Cerebellar cortex (tissue), 1 donor: Measurements from ENCODE around the gene PRLHR.
A peak's percentile ranks its signal among the peaks of the same experiment; 100 is the strongest.
"Not testable (repeated sequence)": the region's sequence is repeated elsewhere in the genome, so short reads cannot be mapped to it uniquely, and the experiment has no call there.

Source experiments
- DNase-seq: peaks from one replicate; pipeline ENCODE4 v3.0.0-alpha.2; 2015; ENCODE audit warnings: low spot score

Gene PRLHR

DNA sequence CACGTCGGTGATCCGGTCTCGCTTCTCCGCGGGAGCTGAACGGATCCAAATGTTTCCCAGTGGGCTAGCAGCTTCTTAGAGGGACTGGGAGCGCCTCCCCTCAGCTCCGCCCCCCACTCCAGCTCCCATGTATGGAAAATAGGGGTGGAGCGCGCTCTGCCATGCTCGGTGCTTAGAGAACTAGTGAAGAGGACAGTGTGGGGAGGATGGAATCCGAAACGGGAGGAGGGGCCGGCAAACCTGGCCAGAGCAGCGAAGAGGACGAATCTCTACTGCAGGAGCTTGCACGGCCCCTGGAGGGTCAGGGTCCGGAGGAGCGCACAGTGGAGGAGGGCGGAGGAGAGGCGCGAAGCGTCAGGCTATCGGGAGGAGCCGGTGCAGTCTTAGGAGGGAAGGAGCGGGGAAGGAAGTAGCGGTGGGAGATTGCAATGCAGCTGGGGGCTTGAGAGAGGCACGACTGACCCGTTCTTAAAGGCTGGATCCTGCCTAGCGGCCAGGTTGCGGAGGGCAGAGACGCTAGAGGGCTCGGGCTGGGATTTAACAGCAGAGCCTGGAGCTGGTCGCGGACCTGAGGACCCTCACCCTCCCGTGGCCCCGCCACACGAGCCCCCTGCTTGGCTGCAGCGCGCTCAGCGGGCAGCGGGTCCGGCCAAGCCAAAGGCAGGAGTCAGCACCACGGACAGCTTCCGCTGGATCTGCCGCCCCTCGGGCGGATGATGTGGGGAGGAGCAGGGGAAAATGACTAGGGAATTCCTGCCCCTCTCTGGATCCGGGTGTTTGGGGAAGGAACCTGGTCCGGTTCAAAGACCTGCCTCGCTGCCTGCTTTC lies at the start of gene PRLHR:
Gene PRLHR, minus strand, starts transcription at position 51 of the 828 bp plus-strand sequence. CDS start 404 bp downstream, outside the sequence.
- no peak for DNase-seq

DNA sequence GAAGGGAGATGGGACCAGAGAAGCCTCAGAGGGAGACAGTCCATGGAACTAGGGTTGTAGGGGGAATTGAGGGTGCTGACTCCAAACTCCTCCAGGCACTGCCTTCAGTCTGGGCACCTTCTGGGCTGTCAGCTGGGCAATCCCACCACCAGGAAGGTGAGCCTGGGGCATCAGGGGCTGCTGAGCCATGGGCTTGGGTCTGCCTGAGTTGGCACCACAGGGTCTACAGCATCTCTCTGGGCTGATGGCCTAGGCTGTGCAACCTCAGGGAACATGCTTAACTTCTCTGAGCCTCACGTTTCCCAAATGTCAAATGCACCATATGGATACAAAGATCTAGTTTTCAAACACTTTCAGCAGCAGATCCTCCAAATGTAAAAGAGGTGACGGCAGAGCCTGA lies 46.8 kb upstream of the PRLHR start:
- no peak for DNase-seq

DNA sequence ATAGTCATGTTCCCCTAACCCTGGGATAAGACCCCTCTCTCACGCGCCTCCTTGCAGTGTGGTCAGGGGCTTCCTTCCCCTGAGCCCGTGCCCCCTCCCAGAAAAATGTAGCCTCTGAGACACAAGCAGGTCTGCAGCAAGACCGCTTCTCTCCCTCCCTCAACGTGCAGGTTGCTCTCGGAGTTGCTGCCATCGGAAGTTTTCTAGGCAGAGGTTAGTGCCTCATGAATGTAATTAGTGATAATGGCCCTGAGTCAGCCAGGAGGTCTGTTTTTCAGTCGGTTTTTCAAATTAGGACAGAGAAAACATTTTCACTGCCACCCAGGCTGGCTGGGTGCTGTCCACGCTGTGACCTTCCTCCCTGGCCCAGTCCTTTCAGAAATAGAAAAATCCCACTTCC lies 43.2 kb upstream of the PRLHR start:
- DNase-seq = no peak

DNA sequence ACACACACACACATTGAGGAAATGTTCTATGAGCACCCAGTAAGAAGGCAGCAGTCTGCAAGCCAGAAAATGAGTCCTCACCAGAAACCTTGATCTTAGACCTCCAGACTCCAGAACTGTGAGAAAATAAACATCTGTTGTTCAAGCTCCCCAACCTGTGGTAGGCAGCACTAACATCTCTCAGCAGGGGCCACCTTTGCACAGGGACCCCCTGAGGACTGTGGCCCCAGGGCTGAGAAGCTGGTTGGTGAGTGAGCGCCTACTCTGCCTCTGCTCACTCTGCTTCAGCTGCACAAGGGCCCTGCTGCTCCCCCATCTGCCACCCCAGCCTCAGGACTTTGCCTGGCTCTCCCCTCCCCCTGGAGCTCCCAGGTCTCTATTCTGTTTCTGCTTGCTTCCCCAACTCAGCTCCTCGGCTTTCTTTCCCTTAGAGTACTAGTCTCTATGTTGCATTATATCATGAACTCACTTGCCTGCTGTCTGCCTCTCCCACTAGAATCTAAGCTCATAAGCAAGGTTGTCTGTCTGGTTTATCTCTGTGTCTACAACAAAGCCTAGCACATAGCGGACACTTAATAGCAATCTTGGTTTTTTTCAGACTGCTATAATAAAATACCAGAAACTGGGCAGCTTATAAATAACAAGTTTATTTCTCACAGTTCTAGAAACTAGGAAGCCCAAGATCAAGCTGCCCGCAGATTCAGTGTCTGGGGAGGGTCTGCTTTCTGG lies 40.4 kb upstream of the PRLHR start:
- DNase-seq = no peak

DNA sequence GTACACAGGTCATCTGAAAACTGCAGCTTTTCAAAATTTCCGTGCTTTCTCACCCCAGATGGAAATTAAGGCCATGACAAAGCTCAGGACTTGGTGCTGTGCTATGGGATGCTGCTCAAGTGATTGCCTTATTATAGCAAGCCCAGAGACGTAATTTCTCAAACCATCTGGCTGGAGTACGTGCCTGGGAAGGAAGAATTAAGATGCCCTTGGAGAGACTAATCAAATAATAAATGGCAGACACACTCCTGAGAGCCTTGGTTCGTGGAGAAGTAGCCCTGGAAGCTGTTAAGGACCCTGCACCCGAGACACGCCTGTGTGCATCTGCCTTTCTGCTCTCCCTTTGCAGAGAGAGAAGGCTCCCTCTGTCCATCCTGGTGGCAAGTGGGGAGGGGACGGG lies 38.3 kb upstream of the PRLHR start:
- DNase-seq = no peak

DNA sequence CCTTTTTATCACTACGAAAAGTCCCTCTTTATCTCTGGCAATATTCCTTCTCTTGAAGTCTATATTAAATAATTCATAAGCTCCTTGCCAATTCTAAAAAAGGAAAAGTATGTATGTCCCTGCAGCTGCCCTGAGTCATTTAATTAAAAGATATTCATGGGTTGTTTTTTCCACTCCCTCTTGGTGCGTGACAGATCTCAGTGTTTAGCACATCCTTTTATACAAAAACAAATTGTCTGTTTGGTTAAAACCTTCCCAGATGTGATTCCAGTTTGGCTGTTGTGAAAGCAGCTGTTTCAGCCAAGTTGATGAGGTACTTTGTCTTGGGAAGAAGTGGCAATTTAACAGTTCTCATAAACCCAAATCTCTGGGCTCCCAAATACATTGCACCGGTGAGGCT lies 33.8 kb upstream of the PRLHR start:
- no peak for DNase-seq

DNA sequence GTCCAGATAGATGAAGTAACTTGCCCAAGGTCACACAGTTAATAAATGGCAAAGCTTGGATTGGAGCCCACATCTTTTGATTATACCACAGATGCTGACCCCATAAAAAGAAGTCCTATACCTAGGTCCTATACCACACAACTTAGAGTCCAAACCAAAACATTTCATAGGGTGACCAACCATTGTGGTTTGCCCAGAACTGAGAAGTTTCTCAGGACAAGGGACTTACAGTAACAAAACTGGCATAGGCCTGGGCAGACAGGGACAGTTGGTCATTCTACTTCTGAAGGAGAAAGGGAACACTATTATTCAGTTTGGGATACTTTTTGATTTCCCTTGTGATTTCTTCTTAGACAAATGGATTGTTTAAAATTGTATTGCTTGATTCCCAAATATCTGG lies 32.9 kb upstream of the PRLHR start:
- no peak for DNase-seq

DNA sequence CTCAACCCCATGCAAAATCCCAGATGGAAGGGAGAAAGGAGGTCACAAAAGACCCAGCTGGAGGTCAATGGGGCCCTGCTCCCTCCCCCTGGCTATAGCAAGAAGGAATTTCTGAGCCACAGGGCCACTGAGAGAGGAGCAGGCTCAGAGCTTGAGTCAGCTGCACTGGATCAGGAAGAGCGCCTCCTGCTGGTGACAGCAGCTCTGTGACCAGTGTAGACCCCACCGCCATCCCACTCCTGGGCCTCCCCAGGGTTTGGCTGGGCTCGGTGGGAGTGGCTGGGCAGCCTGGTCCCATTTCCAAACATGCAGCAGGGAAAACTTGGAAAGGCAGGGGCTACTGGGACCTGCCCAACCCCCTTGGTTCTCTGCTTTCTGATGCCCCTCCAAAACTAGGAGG lies 31.5 kb upstream of the PRLHR start:
- no peak for DNase-seq

DNA sequence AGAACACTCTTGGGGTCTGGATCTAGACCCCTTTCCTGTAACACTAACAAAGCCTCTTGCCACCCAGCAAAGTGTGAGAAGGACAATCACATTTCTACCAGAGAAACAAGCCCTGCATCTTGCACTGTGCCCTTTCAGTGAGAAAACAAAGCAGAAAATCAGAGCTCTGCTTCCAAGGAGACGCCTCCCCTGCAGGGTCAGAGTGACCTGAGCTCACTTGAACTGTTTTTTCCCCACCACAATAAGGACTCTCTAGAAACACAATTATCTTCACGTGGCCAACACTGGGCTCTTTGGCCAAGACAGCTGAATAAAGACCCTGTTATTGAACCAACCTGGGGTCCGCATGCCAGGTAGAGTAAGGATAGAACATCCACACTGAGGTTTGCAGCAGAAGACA lies 30.1 kb upstream of the PRLHR start:
- no peak for DNase-seq

DNA sequence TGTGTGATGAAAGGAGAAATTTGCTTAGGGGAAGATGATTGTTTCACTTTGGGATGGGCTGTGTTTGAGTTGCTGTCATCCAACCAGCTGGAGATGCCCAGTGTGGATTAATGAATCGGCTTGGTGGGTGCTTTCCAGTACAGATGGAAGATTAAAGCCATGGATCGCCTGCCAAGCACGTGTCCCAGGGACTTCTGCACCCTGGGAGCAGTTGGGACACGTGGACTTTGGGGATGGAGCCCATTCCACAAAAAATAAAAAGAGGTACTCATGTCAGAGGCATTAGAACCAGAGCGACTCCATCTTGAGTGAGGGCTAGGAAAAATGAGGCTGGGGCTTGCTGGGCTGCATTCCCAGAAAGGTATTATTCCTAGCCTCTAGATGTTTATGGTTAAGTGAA lies 29.3 kb upstream of the PRLHR start:
- DNase-seq = no peak

DNA sequence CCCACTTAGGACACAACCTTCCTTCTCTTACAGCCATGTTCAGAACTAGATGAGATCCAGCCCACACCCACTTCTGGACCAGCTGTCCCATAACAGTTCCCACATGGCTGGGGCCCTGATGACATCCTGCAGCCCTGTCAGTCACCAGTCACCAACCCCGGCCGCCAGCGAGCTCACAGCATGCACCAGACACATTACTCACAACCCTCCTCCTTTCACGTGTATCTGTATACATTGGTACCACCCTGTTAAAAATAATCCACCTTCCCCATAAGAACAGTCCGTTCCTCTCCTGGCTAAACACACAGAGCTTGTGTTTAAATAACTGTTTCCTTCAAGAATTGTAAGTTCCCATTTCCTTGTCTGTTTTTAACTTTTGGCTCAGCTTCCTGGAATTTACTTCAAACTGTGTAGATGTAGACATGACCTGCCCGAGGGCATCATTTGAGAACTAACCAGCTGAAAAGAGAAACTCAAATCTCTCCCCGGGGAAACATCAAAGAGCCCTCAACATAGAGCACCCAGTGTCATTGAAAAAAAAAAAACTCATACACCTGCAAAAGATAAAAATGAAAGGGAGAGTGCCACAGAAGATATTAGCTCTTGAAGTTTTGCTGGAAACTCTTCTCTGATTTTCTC lies 26.0 kb upstream of the PRLHR start:
- no peak for DNase-seq

DNA sequence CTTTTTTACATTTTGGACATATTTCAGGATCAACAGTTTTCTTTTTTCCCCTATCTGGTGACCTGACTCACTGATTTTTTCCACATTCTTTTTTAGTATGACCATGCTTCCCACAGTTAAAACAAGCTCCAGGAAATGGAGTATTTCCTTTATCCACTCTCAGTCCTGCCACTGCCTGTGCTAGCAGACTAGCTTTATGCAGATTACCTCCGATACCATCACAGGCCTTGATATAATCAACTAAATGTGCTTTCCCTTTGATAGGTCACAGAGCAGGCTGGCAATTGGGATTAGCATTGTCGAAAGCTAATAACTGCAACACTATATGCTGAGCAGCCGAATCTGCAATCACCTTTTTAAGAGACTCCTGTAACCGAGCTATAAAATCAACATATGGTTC lies 18.4 kb upstream of the PRLHR start:
- not testable (repeated sequence) for DNase-seq

DNA sequence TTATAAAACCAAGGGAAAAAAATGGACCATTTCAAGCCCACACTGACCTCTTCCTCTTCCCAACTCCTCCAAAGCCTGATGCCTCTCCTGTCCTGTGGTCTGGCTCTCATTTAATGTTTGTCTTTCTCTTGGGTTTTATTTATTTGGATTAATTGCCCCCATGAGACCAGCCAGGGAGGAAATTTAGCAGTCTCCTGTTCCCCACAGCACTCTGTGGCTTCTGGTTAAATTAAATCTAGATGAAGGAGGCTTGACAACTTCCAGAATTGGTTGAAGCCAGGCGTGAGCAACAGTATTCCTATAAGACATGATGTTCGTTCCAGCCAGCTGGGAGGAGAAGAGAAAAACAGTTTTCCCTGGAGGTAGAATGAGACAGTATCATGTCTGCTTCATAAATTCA lies 15.1 kb upstream of the PRLHR start:
- no peak for DNase-seq

DNA sequence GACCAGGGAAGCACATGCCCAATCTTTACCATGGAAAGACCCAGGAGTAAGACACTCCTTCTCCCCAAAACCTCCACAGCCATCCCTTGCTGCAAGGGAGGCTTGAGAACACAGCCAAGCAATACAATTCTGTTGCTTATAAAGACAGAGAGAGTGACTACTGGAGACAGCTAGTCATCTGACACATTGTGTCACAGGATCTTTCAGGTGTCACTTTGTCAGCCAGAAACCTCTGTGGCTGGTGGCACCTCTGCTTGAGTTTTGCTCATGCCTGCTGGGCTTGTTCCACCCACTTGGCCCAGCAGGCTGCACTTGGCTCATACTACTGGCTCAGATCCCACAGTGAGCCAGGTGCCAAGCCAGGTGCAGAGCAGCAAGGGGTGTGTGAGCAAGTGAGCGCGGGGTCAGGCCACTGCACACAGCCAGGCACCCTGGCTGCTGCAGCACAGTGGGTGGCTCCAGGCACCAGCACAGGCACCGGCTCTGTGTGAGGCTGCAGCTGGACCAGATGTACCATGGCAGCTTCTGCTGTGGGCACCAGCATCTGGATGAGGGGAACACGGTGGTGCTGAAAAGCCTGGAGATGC lies 12.4 kb upstream of the PRLHR start:
- DNase-seq = no peak

DNA sequence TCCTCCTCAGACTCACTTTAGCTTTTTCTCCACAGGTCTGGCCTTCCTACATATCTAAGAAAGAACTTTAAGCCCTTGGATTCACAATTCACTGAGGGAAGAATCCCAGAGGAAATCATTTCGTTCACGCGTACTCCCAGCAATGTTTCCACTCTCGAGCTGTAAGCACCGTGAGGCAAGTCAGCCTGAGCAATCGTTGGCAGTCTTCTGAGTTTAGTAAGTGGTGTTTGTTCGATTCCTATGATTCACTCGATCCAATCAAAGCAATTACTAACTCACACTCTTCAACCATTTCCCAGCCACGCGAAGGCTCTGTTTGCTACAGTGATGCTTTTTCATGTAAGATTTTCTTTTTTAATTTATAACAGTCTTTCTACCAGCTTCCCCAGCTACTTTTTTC lies 10.2 kb upstream of the PRLHR start:
- DNase-seq = no peak

DNA sequence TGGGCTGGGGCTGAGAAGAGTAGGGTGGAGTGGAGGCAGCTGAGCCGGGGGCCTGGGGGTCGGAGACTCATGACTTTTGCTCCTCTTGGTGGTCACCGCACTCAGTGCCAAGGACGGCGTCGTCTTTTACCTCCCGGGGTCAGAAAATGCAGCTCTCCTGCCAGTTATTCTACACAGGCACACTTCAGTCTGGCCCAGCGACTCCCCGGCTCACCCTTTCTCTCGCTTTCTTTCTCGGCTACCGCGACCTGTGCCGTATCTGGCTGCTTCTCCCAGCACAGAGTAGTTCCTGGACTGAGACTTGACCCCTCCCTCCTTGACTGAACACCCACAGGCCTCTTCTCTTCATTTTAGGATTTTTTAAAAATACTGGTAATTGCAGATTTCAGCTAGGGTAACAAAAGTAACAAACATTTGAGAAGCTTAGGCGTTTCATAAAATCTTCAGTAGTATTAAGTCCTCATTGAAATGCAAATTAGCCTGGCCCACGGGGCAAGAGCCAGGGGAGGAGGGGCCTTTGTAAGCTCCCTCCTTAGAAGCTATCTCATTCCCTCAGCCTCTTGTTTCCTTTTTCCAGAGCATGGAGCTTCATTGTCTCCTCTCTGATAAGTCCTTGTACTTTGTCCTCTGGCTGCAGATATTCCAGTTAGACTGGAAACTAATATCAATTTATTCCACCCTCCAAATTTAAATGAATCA lies 1.1 kb upstream of the PRLHR start:
- no peak for DNase-seq

DNA sequence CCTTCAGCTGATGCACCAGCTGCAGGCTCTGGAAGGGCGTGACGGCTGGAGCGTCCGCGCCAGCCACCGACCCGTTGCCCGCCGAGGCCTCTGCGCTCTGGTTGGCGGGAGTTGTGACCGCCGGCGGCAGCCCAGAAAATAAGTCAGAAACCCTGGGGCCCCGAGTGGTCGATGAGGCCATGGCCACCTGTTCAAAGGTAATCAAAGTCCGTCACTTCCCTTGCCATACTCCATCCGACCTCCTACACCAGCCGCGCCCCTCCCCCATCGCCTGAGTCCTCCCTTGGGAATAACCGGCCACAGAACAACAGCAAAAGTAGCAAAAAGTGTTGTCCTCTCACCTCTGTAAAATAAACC lies 406 bp downstream of the PRLHR start:
- no peak for DNase-seq

DNA sequence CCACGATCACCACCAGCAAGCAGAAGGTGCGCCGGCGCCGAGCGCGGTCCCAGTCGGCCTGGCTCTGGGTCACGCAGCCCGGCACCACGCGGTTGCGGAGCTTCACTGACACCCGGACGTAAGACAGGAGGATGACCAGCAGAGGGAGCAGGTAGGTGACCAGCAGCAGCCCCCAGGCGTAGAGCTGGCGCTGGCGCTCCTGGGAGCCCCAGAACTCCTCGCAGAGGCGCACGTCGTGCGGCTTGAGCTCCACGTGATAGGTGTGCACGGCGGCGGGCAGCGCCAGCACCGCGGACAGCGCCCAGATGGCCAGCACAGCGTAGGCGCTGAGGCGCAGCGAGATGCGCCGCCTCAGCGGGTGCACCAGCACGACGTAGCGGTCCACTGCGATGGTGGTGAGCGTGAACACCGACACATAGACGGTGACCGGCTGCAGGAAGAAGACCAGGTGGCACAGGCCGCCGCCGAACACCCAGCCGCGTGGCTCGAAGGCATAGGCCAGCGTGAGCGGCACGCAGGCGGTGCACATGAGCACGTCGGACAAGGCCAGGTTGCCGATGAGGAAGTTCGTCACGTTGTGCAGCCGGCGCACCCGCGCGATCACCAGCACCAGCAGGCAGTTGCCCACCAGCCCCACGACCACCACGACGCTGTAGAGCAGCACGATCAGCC lies 920 bp downstream of the PRLHR start:
- peak; percentile 28 for DNase-seq

DNA sequence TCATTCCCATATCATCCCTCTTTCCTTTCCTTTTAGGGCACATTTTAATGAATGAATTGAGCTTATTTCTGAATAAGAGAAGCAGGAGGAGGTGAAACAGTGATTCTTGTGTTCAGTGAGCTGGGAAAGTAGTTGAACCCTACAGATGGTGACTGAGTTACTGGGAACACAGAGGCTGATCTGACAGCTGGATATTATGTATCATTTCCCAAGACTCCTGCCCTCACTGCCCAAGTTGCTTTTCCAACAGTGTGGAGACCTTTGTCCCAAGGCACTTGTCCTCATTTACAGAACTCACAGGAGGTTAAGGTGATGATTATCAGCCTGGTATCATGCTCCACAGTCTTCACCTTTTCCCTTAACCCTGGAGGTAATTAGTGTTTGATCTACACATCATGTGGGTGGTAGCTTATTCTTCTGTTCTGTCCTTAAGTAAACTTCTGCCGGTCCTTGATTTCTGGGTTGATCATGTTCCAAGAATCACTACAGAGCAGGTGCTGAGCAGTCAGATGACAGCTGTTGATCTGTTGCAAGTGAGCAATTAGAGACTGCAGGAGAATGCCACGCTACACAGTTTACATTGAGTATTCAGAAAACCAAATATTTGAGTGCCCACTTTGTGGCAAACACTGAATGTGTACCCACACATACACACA lies 2.6 kb downstream of the PRLHR start:
- no peak for DNase-seq

DNA sequence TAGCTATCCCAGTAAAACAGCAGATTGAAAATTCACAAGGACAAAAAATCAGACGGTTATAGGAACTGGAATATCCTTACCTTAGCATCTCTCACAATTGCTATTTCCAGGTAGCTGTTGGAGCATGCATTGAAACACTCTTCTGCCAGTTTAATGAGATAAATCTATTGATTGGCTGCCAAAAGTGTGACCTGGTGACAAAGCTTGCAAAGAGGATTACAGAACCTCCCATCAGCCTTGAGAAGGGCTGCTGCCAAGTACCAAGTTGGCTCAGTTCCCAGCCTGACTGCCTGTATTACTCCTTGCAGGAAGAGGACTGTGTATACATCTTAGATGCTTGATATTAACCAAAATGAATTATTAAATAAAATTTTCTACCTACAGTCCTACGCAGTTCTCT lies 5.1 kb downstream of the PRLHR start:
- peak; percentile 49 for DNase-seq
